Measurements from ENCODE around the gene GPC1. TPM values are rescaled to one million over a fixed set of nuclear protein-coding genes. Genes with fewer than 3 reads are reported as not detected.

GPC1 gene
- total RNA-seq, 1 donor from 2014 or later: 2.4 TPM

DNA sequence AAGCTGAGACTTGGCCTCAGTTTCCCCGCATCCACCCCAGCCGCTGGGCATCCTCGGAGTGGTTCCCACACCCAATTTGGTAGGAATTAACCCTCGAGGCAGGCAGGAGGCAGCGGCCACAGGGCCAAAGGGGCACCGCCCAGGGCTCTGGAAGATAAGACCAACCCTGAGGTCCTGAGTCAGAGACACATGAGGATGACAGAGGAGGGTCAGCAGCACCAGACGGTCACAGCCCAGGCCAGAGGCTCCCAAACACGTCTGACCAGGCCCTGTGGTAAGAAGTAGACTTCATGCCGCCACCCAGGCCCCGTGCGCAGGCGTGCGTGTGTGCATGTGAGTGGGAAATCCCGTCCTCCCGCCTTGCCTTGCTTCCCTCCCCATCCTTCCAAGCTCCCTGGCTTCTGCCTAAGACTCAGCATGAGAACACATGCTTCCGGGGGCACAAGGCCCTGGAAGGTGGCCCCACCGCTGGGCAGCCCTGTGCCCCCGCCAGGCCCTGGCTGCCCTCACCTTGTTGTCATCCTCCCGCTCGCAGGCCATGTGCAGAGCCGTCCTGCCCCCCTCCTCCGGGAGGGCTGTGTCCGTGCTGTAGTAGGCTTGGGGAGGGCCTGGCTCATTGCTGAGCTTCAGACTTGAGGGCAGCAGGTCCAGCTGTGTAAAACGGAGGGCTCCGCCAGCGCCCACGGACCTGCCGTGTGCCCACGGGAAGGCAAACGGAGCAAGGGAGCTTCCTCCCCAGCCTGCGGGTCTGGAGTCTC is 76.1 kb downstream of the GPC1 start:
- DNase-seq (ENCODE audit: low read depth in 2 of 2): no peak

DNA sequence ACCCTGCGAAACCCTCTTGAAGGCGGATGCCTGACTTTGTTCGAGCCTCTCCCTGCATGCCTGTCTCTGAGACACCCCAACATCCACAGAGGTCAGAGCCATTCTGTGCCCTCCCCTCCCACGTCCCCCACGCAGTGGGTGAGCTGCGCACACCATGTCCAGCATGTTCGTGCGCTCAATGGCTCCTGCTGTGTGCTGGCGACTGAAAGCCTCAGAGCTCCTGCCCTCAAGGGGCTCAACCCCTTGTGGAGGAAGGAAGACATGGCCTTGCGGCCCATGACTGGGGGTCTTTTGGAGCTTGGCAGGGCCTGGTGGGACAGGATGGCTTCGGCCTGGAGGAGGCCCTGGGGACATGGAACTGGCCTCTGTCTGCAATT is 76.6 kb downstream of the GPC1 start:
- no peak for DNase-seq (ENCODE audit: low read depth in 2 of 2)

DNA sequence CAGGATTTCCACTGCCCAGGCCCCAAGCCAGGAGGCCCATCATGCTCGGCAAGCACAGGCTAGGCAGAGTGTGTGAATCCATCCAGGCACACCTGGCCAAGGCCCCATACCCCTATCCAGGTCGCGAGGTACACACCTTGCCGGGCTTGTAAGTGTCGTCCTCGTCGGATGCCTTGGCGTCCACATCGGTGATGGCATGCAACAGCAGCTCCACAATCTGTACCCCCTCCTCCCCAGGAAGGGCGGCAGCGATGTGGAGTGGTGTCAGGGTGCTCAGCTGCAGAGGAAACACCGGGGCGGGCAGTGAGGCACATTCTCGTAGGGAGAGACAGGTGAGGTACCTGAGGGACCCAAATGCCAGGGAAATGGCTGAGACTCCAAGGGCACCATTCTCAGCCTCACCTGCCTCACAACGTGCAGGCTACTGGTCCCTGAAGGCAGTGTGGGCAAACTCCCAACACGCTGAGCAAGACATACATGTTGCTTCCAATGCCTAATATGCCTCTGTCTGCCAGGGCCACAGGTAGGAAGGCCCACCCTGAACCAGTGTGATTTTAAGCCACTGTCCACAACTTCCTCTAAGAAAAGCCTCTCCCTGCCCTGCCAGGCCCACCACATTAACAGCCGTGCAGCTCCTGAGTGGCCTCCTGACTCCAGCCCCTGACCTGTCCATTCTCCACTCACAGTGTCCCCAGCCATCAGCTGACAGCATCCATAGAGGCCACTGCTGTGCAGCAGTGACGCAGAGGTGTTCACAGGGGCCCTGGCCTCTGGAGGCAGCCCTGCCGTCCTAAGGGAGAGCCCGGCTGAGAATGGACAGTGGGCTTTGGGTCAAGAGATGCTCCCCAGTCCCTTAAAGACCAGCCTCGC is 77.4 kb downstream of the GPC1 start:
- no peak for DNase-seq (ENCODE audit: low read depth in 2 of 2)

DNA sequence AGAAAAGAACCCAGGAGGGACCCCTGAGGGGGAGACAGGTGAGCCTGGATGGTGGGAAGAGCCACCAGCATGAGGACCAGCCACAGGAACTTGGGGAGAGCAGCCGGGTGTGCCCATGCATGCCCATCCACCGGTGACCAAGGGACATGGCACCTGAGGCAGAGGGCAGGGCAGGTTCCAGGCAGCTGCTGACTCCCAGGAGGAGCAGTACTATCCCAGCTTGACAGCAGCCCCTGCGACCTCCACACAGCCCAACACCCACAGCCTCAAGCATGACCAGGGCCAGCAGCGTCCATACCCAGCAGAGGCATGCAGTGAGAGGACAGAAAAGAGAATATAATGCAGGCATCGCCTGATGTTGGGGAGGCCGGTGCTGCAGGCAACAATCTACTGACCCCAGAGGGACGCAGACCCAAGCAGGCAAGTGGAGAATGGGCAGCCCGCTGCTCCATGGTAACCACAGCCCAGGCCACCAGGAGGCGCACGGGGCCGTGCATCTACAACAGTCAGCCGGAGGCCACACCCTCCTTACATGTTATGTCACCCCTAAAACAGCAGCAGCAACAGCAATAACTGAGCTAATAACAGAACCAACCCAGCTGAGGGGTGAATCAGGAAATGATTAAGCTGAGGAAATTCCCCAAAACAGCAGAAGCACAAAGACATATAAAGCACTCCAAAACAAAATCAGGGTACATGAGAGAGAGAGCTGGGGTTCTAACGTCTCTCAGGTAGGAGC is 78.3 kb downstream of the GPC1 start:
- peak; percentile 84 to 88 for DNase-seq (ENCODE audit: low read depth in 2 of 2)

DNA sequence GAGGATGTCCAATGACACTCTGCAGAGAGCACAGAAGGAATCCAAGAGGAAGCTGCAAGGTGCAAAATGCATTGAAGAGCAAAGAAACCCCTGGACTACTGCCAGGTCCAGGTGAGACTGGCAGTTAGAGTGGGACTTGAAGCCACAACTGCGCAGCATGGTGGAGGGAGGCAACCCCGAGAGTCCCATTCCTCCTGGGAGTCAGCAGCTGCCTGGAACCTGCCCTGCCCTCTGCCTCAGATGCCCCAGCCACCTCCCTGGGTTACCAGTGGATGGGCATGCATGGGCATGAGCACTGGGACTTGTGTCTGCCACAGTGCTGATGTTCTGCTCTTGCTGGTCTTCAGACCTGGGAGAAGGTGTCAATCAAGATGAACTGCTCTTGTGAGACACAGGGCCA is 79.2 kb downstream of the GPC1 start:
- no peak for DNase-seq (ENCODE audit: low read depth in 2 of 2)

DNA sequence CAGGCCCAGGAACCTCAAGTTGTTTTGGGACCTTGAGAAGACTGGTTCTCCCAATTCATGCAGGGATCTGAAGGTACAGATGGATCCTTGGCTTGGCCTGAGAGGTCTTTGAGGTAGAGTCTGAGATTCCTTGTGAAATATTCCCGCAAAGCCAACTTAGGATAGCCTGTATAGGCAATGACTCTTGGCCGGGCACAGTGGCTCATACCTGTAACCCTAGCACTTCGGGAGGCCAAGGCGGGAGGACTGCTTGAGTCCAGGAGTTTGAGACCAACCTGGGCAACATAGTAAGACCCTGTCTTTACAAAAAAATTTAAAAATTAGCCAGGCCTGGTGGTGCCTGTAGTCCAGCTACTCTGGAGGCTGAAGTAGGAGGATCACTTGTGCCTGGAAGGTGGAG is 81.9 kb downstream of the GPC1 start:
- DNase-seq (ENCODE audit: low read depth in 2 of 2): no peak

Other genes with a start within 250 kb of the GPC1 start
- 3.5 and 6.0 TPM in 2 replicates for gene ANKMY1, start 122.3 kb downstream of the GPC1 start, total RNA-seq
- 2.0 and 2.2 TPM in 2 replicates for gene DUSP28, start 124.7 kb downstream of the GPC1 start, total RNA-seq
- gene RNPEPL1, start 132.8 kb downstream of the GPC1 start, total RNA-seq: 16.6 and 19.8 TPM in 2 replicates
- gene CAPN10, start 151.1 kb downstream of the GPC1 start, total RNA-seq: 15.7 and 31.2 TPM in 2 replicates
- gene GPR35, start 189.8 kb downstream of the GPC1 start, total RNA-seq: 0.40 TPM in 1 of 2 replicates, not detected in the other
- gene AQP12B, start 247.2 kb downstream of the GPC1 start, total RNA-seq: not detected in 2 replicates

Data from lung microvascular endothelial cell (primary cell).